Activated T-helper 1 cell treated with Interleukin-2 at 50 U/mL for 16 hours (primary cell): ENCODE results near the gene ZNF674.

Experiments used
- DNase-seq: peaks from one replicate; pipeline ENCODE4 v3.0.0-alpha.2; 2020; ENCODE audit warnings: low read depth

Gene ZNF674

GRCh38 chrX:46545111-46546005 lies at the start of gene ZNF674:
TSS of gene ZNF674 (minus strand) at chrX:46545421. CDS start at chrX:46542087, 3,334 bp downstream.
- peak; percentile 86 for DNase-seq

- DNase-seq = no peak
Measured at GRCh38 chrX:46589977-46590723, 44.9 kb upstream of the ZNF674 start.

GRCh38 chrX:46588263-46588662 lies 43.0 kb upstream of the ZNF674 start:
- DNase-seq = peak; percentile 12

GRCh38 chrX:46587753-46588171 lies 42.5 kb upstream of the ZNF674 start:
- DNase-seq = no peak

GRCh38 chrX:46587158-46587557 lies 41.9 kb upstream of the ZNF674 start:
- DNase-seq = no peak

GRCh38 chrX:46584736-46585135 lies 39.5 kb upstream of the ZNF674 start:
- DNase-seq = no peak

GRCh38 chrX:46582966-46583365 lies 37.7 kb upstream of the ZNF674 start:
- DNase-seq = no peak

- no peak for DNase-seq
Measured at GRCh38 chrX:46582325-46582724, 37.1 kb upstream of the ZNF674 start.

GRCh38 chrX:46580613-46581012 lies 35.4 kb upstream of the ZNF674 start:
- DNase-seq = no peak

- no peak for DNase-seq
Measured at GRCh38 chrX:46579250-46579649, 34.0 kb upstream of the ZNF674 start.

- DNase-seq = no peak
Measured at GRCh38 chrX:46577221-46578005, 32.2 kb upstream of the ZNF674 start.

GRCh38 chrX:46576458-46576857 lies 31.2 kb upstream of the ZNF674 start:
- DNase-seq = no peak

GRCh38 chrX:46575991-46576392 lies 30.8 kb upstream of the ZNF674 start:
- DNase-seq = no peak

- DNase-seq = no peak
Measured at GRCh38 chrX:46575586-46575985, 30.4 kb upstream of the ZNF674 start.

- DNase-seq = peak; percentile 21
Measured at GRCh38 chrX:46574774-46575381, 29.7 kb upstream of the ZNF674 start.

- DNase-seq = peak; percentile 55
Measured at GRCh38 chrX:46573892-46574773, 28.9 kb upstream of the ZNF674 start.

GRCh38 chrX:46573331-46573891 lies 28.2 kb upstream of the ZNF674 start, which contains the start of gene CHST7:
TSS of gene CHST7 (plus strand) at chrX:46573765. CDS start at chrX:46573932, 167 bp downstream.
- peak; percentile 46 for DNase-seq

- DNase-seq = no peak
Measured at GRCh38 chrX:46572340-46572936, 27.2 kb upstream of the ZNF674 start.

GRCh38 chrX:46571423-46572339 lies 26.5 kb upstream of the ZNF674 start:
- DNase-seq = no peak
